Lower leg skin (tissue), 3 donors: ENCODE measurements around the gene METTL26.

Experiments
- POLR2A ChIP-seq, 2 donors: fragments of 450-650 bp; IDR thresholded peaks; one replicate each; pipeline ENCODE4 v1.6.1; 2016 to 2017; ENCODE audit warnings: antibody characterized with exemption in 2 of 2, mild to moderate bottlenecking in 1 of 2, moderate library complexity in 1 of 2
- TF ChIP-seq, protein P1 (sequence below), 3 donors: fragments of 450-650 bp; IDR thresholded peaks; one replicate each; pipeline ENCODE4 v1.5.1; 2016; ENCODE audit warnings: antibody characterized with exemption in 3 of 3, mild to moderate bottlenecking in 3 of 3, moderate library complexity in 2 of 3

DNA sequence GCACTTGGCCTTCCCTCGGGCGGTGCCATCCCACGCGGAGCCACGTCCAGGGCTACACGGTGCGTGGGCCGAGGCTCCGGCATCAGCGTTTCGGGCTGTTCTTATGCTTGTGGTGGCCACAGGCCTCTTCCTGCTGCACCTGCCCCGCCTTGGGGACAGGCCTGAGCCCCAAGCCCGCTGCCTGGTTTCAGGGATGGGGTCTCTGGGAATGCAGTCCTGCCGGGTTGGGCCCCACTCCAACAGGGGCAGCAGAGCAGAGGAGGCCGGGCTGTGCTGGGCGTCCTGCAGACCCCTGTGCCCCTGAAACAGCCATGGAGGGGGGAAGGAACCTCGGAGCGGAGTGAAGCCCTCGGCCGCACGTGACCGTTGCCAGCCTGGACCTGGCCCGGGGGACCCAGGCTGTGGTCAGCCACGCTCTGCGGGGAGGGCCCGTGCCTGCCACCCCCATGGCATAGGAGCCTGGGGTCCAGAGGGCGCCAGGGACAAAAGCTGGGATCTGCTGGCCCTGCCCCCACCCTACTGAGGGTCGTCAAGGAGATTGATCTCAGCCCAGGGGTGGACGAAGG lies 5.8 kb downstream of the METTL26 start:
- TF ChIP-seq POLR2A (IDR thresholded peaks at IDR 0.05) = no peak
- TF ChIP-seq, protein P1, sequence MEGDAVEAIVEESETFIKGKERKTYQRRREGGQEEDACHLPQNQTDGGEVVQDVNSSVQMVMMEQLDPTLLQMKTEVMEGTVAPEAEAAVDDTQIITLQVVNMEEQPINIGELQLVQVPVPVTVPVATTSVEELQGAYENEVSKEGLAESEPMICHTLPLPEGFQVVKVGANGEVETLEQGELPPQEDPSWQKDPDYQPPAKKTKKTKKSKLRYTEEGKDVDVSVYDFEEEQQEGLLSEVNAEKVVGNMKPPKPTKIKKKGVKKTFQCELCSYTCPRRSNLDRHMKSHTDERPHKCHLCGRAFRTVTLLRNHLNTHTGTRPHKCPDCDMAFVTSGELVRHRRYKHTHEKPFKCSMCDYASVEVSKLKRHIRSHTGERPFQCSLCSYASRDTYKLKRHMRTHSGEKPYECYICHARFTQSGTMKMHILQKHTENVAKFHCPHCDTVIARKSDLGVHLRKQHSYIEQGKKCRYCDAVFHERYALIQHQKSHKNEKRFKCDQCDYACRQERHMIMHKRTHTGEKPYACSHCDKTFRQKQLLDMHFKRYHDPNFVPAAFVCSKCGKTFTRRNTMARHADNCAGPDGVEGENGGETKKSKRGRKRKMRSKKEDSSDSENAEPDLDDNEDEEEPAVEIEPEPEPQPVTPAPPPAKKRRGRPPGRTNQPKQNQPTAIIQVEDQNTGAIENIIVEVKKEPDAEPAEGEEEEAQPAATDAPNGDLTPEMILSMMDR (IDR thresholded peaks at IDR 0.05) = no peak
